ENCODE measurements around the gene SHTN1.
A peak's percentile ranks its signal among the peaks of the same experiment; 100 is the strongest.

Gene SHTN1, protein sequence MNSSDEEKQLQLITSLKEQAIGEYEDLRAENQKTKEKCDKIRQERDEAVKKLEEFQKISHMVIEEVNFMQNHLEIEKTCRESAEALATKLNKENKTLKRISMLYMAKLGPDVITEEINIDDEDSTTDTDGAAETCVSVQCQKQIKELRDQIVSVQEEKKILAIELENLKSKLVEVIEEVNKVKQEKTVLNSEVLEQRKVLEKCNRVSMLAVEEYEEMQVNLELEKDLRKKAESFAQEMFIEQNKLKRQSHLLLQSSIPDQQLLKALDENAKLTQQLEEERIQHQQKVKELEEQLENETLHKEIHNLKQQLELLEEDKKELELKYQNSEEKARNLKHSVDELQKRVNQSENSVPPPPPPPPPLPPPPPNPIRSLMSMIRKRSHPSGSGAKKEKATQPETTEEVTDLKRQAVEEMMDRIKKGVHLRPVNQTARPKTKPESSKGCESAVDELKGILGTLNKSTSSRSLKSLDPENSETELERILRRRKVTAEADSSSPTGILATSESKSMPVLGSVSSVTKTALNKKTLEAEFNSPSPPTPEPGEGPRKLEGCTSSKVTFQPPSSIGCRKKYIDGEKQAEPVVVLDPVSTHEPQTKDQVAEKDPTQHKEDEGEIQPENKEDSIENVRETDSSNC

DNA sequence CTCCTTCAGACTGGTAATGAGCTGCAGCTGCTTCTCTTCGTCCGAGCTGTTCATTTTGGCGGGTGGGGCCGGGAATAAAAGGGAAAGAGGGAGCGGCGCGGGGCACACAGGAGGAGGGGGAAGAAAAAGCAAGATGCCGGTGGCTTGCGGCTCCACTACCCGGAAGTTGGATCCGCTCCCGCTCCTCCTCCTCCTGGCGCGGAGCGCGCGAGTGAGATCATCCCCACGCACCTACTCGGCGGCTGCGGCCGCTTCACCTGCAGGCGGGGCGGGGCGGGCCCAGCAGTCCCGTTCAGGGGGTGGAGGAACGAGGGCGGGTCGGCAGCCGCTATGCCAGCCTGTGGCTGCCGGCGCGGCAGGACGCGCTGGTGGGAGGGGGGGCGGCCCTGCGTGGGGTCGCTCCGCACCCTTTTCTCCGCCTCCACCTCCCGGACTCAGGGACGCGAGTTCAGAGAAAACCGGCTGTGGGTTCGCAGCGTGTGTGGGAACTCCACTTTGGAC is at the start of gene SHTN1:
Gene SHTN1, minus strand, starts transcription at position 162 of the 501 bp plus-strand sequence. Its CDS starts 108 bp downstream, at position 54.
- DNase-seq (ENCODE audit: low read depth), result peak; percentile 20

DNA sequence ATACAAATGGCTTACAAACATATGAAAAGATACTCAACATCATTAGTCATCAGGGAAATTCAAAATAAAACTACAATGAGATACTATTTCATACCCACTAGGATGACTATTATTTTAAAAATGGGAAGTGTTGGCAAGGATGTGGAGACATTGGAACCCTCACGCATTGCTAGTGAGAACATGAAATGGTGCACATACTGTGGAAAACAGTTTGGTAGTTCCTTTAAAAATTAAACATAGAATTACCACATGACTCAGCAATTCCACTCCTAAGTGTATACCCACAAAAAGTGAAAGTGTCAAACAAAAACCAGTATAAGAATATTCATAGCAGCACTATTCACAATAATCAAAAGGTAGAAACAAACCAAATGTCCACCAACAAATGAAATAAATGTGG is 48.5 kb upstream of the SHTN1 start:
- DNase-seq (ENCODE audit: low read depth), result no peak

DNA sequence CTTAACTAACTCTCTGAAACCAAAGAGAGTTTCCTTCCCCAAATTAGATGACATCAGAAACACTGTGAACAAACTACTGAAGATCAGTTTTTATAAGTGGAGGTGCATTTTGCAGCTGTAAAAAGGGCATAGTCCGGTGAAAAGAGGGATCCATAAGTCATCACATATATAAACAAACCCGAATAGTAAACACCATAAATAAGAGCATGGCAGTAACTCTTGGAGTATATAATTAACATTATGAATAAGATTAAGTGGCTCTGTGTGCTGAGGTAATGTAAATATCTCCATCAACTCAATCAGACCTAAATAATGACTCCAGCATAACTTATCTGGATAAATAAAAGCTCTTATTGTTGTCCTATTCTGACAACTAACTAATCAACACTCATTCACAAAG is 43.0 kb upstream of the SHTN1 start:
- DNase-seq (ENCODE audit: low read depth), result no peak

DNA sequence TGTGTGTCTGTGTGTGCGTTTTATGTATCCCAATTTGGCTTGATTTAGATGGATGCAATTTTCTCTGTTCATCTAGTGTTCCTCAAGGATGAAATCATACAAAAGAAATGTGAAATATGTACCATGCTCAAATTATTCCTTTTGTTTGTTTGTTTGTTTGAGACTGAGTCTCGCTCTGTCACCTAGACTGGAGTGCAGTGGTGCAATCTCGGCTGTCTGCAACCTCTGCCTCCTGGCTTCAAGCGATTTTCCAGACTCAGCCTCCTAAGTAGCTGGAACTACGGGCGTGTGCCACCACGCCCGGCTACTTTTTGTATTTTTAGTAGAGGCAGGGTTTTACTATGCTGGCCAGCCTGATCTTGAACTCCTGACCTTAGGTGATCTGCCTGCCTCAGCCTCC is 11.3 kb upstream of the SHTN1 start:
- DNase-seq (ENCODE audit: low read depth), result no peak

DNA sequence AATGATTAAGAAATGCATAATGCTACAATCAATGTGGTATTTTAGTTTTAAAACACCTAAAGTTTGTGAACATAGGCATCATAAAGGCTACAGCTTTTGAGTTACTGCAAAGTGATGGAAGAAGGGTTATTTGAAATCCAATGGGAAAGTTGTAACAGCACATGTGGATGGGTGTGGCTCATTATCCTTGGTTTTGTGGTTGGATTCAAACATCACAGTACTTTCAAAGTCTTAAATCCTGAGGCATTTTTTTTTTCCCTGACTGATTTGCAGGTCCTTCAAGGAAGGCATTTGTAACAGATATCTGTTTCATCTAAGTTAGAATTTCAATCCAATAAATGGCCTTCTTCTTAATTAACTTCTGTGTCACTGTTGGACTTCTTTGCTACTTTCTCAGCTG is 9.8 kb upstream of the SHTN1 start:
- no peak for DNase-seq (ENCODE audit: low read depth)

DNA sequence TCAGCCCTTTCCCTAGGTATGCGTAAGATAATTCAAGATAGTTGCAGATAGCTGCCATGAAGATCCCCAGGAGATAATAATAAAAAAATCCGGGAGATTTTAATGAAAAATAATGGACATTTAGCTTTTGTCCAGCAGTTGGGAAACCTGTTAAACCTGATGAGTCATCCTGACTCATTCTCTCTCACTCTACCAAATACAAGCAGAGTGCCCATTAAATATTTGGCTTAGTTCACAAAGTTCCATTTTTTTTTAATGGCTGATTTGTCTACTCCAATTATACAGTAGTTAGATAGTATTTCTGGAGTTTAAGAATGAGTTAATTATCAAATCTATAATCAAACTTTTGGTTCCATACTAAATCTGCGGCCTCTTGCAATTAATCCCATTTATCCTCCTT is 2.1 kb upstream of the SHTN1 start:
- peak; percentile 55 for DNase-seq (ENCODE audit: low read depth)

DNA sequence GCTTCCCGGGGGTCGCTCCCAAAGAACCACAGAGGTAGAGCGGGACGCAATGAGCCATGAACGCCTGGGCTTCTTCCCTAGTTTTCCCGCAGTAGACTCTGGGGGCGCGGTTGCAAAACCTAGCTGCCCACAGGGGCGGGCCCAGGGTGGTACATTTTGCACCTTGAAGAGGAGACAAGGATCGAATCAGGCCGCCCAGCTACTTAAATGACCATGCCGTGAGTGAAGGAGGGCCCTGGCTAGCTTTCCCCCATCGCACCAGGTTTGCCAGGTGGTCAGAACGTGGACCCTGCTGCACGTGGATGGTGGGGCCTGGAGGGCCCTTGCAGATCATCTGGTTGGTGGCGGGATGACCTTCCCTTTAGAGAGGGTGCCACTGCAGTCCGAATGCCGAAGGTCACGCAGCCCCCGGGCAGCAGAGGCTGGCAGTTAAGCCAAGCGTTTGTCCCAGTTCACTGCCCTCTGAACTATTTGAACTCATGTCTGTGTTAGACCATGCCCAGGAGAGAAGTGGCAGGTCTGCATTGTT is 604 bp upstream of the SHTN1 start:
- no peak for DNase-seq (ENCODE audit: low read depth)

DNA sequence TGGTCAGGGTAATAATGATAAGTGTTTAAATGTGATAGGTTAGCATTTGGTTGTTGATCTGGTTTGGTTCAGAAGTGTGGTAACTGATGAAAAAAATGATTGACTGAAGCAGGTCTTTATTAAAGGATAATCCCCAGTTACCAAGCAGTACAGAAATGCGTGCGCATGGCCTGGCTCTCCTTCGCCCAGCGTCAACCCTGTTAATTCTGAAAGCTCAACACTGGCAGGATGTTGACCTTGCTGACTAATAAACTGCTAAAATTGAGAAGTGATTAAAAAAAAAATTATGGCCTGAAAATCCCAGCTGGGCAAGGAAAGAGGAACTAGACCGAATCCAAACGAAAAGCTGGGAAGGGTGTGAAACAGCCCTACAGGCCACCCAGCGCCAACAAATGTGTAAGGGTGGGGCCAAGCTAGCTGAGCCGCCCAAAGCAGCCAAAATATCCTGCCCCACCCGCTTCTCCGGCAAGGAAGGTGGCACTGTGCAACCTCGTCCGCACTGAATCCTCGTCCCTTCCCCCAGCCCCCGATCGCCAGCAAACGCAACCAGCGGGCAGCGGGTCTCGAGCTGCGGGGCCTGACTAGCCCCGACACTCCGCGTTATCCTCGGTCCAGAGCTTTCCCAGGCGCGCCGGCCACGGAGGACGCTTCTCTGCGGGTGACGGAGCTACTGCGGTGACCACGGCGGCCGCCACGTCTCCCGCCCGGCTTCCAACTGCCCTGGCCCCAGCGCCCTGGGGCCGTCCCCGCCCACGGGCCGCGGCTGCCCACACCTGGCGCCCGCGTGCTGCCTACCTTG is 561 bp downstream of the SHTN1 start:
- DNase-seq (ENCODE audit: low read depth), result peak; percentile 11

DNA sequence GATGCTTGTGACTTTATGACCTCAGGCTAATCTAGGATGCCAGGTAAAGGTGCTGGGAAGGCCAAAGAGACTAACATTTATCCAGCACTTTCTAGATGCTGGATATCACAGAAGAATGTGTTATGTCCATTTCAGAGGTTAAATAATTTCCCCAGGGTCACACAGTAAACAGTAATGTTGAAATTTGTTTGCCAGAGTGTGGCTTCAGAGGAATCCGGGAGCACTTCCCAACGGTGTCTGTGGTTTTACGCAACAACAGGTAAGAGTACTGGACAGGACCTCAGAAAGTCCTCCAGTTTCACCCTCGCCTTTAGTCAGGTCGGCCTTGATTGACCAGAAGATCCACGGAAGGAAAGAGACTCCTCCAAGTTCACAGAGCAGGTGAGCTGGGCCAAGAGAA is 1.7 kb downstream of the SHTN1 start:
- no peak for DNase-seq (ENCODE audit: low read depth)

DNA sequence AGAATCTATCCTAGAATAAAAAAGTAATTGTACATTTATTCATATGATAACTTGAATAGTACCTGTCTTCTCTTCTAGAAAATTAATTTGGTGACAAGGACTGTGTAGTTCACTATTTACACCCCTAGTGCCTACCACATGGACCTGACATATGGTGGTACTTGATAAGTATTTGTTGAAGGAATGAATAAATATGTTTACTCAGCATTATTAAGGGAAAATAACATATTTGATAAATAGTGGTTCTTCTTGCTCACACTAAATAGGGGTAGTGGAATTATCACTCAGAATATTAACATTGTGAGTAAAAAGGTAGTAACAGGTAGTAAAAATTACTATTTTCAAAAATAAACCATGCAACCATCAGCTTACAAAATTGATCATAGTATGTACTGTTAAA is 2.8 kb downstream of the SHTN1 start:
- no peak for DNase-seq (ENCODE audit: low read depth)

DNA sequence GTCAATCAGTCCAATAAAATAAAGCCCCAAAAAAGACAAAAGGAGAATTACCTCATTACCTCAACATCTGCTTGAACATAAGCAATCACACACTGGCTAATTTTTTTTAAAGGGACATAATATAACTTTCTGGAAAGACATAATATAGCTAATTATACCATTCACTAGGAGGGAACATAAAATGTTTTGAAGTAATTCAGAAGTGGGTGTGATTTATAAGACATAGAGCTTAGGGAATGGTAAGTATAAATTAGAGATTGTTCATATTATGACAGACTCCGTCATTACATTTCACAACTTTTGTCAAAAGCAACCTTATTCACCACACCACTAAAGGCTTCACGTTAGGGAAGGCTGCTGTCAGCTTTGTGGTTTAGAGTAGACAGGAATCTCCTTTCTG is 3.8 kb downstream of the SHTN1 start:
- DNase-seq (ENCODE audit: low read depth), result no peak

DNA sequence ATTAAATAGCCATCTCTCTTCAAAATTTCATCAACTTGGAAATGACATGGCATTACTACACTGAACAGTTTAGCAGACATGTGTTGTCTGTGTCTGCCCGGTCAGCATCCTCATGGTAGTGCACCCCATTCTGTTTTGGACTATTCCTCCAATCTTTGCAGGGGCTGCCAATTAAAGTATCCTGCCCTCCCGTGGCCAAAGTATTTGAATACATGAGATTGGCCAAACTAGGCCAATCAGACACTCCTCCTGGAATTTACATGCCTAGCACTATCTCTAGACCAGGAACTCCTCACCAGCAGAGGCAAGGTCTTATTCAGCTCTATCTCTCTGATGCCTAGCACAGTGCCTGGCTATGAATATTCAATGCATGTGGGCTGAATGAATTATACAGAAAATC is 4.4 kb downstream of the SHTN1 start:
- DNase-seq (ENCODE audit: low read depth), result no peak

DNA sequence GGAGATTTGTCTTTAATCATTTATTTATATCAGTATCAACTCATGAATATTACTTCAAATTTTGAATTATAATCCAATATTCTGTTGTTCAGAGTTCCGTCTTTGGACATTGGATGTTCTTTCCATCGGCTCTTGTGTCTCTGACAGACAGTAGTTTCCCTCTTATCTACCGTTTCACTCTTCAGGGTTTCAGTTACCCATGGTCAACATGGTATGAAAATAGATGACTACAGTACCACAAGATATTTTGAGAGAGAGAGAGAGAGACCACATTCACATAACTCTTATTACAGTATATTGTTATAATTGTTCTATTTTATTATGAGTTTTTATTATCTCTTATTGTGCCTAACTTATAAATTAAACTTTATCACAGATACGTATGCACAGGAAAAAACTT is 6.8 kb downstream of the SHTN1 start:
- DNase-seq (ENCODE audit: low read depth), result no peak

DNA sequence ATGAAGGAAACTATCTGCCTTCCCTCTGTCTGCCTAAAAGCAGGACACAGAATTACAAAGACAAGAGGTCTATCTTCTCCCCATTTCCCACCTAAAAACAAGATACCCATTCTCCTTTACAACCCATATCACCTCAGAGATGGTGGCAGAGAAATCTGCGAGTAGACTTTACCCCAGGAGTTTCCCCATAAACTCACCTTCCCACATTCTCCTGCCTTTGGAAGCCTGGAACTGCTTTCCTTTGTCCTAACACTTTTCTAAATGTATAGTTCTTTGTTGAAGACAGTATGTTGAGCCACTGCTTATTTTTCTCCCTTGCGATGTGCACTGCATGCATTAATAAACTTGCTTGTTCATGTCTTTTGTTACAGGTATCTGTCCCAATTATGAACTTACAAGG is 8.0 kb downstream of the SHTN1 start:
- no peak for DNase-seq (ENCODE audit: low read depth)

DNA sequence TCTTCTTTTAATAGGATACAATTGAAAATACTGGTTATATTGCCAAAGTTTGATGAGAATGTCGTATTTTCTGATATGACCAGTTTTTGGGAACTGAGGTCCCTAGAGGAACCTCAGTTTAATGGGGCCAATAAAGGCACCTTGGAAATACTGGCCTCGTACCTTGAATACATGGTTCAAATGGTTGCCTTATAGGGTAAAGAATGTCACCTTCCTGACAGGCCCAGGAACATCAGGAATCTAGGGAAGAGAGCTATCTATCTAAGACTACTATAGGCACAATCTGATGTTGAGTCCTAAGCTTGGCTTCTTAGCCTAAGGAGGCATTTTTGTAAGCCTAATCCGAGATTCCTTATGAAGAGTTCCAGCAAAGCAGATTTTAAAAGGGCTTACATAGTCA is 9.3 kb downstream of the SHTN1 start:
- DNase-seq (ENCODE audit: low read depth), result no peak

DNA sequence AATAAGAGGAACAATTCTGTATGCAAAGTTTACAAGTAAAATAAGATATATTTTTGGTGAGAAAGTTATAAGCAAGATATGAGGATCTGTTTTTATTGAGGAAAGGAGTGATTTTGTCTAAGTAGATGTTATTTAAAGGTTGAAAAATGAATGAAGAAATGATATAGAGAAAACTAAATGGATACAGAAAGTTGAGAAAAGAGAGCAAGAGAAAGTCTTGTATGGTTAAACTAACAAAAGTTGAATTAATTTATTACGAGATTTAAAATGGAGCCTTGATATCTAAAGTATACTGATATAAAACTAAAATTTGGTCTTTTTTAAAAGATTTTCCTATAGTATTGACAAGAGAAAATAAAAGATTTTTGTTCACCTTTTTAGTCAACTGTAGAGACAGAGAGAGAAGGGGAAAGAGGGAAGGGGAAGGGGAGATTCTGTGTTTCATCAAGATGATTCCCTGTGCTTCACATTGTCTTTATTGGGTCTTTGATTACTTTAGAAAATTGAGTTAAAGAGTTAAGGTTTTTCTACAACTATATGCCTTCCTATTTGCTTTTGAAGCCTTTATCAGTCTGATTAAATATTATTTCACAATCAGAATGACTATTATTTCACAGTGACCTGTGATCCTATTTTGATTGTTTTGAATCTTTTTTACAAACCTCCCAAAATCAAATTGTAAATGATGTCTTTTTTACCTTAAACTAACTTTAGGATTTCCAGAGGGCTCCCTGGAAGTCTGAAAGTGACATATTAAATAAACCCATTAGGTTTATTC is 10.7 kb downstream of the SHTN1 start:
- no peak for DNase-seq (ENCODE audit: low read depth)

DNA sequence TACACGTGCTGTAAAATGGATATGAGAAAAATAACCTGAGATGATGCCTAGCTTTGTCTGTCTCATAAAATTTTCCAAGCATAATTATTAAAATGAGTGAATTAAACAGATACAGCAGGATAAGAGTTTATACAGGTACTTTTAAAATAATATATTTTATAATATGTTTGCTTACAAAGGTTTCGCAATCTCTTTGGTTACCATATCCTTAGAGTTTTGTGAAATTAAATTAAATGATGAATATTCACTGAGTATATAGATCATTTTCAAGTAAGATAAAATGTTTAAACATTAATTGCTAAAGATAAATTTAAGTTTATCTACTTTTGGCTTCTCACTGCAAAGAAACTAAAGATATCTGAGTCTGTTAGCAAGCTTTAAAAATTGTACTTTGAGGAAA is 11.4 kb downstream of the SHTN1 start:
- DNase-seq (ENCODE audit: low read depth), result no peak

DNA sequence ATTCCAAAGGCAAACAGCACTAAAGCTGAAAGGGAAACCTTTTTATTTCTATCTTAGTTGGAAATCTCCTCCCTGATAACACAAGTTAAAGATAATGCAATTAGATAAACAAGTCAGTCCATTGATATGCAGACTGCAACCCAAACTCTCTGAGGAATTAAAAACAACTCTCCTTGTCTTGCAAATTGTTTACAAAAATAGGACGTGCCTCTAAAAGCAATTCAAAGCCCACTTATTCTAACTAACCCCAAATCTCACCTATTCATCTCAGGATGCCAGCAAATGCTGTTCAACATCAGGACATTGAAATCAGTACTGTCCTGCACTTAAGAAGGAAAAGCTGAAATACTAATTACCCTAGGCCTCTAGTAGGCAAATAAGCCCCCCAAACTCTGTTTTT is 12.8 kb downstream of the SHTN1 start:
- DNase-seq (ENCODE audit: low read depth), result no peak

DNA sequence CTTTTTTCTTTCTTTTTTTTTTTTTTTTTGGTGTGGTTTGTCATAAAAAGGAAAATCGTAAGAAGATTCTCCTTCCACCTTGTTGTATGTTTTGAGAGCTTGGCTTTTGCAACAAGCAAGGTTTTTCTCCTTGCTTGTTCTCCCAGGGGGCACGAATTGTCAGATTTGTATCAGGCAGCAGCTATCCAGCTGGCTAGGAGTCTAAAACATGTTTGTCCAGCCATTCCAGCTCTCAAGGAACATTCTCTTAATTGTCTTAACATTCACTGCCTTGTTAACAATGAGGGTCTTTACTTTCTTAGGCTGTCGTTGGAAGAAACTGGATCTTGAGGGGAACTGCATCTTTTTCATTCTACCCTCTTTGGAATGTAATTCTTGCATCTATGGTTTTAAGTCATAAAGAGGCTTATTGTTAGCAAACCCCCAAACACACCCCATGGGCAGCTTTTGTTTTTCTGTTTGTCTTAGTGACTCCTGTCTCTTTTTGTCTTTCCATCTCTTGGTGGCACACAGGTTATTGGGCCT is 14.6 kb downstream of the SHTN1 start:
- DNase-seq (ENCODE audit: low read depth), result no peak

DNA sequence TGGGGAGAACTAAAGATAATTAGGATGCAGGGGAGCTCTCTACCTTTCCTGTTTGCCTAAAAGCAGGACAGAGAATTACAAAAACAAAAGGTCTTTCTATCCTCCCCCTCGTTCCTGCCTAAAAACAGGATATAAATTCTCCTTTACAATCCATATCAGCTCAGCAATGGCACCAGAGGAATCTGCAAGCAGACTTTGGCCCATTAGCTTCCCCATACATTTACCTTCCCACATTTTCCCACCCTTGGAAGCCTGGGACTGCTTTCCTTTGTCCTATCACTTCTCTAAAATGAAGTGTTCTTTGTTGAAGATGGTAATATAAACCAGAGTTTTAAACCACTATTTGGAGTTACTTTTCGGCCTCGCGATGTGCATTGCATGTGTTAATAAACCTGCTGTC is 15.5 kb downstream of the SHTN1 start:
- no peak for DNase-seq (ENCODE audit: low read depth)

DNA sequence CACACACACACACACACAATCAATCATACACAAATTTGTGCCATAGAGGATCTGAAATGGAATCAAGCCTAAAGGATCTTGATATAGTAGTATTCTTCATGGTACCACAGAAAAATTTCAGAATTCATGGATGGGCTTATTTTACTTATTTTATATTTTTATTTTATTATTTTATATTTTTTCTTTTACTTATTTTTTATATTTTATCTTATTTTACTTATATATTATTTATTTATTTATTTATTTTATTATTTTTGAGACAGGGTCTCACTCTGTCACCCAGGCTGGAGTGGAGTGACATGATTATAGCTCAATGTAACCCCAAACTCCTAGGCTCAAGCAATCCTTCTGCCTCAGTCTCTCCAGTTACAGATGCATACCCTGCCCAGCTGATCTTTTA is 16.7 kb downstream of the SHTN1 start:
- DNase-seq (ENCODE audit: low read depth), result no peak

DNA sequence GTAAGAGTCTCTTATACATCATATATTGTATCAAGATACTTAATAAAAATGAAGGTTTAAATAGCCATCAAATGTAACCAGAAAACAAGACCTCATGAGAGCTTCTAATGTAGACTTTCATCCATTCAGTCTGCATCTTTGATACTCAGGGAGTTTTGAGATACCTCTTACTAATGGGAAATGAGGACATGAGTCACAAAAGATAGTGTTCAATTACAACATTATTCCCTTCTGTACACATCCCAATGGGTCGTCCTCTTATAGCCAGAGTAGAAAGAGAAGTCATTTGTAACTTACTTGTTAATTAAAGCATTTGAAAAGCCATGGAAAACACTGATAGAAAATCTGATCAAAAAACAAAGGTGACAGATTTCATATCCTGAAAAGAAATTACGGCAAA is 19.4 kb downstream of the SHTN1 start:
- no peak for DNase-seq (ENCODE audit: low read depth)
